Measurements from ENCODE around the gene AGPAT4.

AGPAT4 gene

GRCh38 chr6:161137839-161138542, 135.9 kb downstream of the AGPAT4 start:
- no peak for TF ChIP-seq CTCF (IDR thresholded peaks at IDR 0.05; ENCODE audit: borderline replicate concordance, insufficient read depth, low read depth, low read length)
- no peak overlapping the region for H3K4me3 ChIP-seq (ENCODE audit: low read depth, low read length)

GRCh38 chr6:161137320-161137719, 136.5 kb downstream of the AGPAT4 start:
- TF ChIP-seq CTCF (IDR thresholded peaks at IDR 0.05; ENCODE audit: borderline replicate concordance, insufficient read depth, low read depth, low read length), result no peak
- H3K4me3 ChIP-seq (ENCODE audit: low read depth, low read length), result no peak overlapping the region

- no peak overlapping the region for H3K4me3 ChIP-seq (ENCODE audit: low read depth, low read length)
- no peak for TF ChIP-seq CTCF (IDR thresholded peaks at IDR 0.05; ENCODE audit: borderline replicate concordance, insufficient read depth, low read depth, low read length)
Measured at GRCh38 chr6:161136655-161137054, 137.2 kb downstream of the AGPAT4 start.

GRCh38 chr6:161135695-161136591, 137.9 kb downstream of the AGPAT4 start:
- H3K4me3 ChIP-seq (ENCODE audit: low read depth, low read length), result no peak overlapping the region
- no peak for TF ChIP-seq CTCF (IDR thresholded peaks at IDR 0.05; ENCODE audit: borderline replicate concordance, insufficient read depth, low read depth, low read length)

- TF ChIP-seq CTCF (IDR thresholded peaks at IDR 0.05; ENCODE audit: borderline replicate concordance, insufficient read depth, low read depth, low read length), result no peak
- no peak overlapping the region for H3K4me3 ChIP-seq (ENCODE audit: low read depth, low read length)
Measured at GRCh38 chr6:161134550-161135298, 139.1 kb downstream of the AGPAT4 start.

GRCh38 chr6:161133963-161134362, 139.9 kb downstream of the AGPAT4 start:
- no peak for TF ChIP-seq CTCF (IDR thresholded peaks at IDR 0.05; ENCODE audit: borderline replicate concordance, insufficient read depth, low read depth, low read length)
- H3K4me3 ChIP-seq (ENCODE audit: low read depth, low read length), result no peak overlapping the region

Measured in GM12875 (cell line).